GM12872 (cell line): ENCODE data around the gene TRIP11.

Source experiments
- CTCF ChIP-seq: IDR thresholded peaks from 3 replicates; pipeline ENCODE4 v1.5.1; 2011; ENCODE audit warnings: low read depth, mild to moderate bottlenecking, low read length, moderate library complexity; ENCODE audit not compliant: insufficient read depth

TRIP11 gene

DNA sequence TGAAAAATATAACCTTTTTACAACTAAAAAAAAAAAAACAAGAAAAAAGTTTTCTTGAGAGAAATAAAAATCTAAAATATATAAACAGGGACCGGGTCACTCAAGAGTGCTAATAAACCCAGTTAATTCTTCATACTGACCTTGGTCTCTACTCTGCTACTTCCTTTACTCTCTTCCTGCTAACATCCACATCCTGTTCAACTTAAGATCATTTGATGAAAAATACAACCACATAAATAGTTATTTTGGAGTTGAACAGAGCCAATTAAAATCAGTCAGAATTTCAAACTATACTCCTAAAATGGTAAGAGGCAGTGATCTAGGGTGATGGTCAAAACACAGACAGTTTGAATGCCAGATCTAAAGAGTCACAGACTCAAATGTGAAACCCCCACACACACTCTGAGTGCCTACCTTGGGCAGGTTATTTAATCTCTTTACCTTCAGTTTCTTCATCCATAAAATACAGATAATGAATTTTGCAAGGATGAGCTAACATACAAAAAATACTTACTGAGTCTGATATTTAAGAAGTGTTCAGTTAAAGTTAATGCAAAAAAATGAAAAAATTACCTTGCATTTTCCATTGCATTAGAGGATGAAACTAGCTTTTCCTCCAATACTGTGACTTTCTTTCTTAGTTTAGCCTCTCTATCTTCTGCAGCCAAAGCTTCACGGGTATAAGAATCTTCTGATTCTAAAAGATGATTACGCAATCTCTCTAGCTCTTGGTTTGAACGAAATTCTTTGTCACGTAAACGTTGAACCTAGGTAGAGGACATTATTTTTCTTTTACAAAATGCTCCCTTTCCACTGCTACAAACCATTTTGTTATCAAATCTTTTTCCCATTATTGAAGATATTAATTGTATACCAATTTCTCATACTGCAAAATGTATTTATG is 40.9 kb downstream of the TRIP11 start:
- no peak for TF ChIP-seq CTCF

DNA sequence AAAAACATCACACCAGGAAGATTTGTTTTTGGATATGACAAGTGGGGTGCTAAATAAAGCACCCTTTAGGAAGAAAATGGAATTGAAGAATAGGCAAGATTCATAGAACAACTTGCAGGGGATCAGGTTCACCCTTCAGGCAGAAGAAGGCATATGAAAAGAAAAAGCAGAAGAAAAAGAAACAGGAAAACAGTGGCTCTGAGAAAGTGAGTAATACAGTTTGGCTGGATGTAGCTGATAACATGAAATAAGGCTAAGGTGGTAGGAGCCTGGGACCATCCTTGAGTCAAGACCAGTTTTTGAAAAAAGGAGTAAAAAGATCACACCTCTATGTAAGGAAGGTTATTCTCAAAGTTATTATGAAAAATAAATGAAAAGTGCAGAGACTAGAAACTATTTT is 42.4 kb downstream of the TRIP11 start:
- no peak for TF ChIP-seq CTCF

GRCh38 chr14:91996948-91997371 is 42.9 kb downstream of the TRIP11 start:
- peak; percentile 70 for TF ChIP-seq CTCF

GRCh38 chr14:91987192-91987591 is 52.7 kb downstream of the TRIP11 start:
- no peak for TF ChIP-seq CTCF

DNA sequence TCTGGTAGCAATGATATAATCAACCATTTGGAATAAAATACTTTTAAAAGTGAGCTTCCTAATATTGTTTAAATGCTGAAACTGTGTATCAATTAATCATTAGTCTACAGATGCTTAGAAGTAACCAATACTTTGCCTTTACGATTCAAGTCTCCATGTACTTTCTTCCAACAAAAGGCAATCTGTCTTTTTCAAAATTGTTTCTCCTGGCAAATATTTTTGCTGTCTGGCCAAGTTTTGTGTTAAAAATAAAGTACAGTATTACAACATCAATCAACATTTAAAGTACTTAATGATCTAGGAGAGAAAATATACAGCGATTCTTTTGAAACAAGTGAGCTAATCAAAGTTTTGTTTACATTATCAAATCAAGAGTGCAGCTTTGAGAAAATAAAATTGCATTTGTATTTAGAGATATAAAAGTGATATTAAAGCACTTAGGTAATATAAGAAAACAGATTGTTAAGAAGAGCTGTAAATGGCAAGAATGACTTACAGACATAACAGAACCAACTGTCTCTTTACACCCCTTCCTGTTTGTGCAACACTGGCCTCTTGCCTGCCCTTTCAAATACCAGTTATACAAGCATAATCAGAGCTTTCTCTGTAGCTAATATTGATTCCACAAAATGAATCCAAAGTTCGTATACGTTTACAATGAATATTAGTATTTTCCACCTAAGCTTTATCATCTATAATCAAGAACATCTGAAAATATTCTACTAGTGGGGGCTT is 54.2 kb downstream of the TRIP11 start:
- no peak for TF ChIP-seq CTCF

- no peak for TF ChIP-seq CTCF
These were observed 54.9 kb downstream of the TRIP11 start for GRCh38 chr14:91985008-91985407.

- TF ChIP-seq CTCF = no peak
These were observed 56.3 kb downstream of the TRIP11 start for GRCh38 chr14:91983588-91983987.
